Neural progenitor cell (in vitro differentiated cells): ENCODE results near the gene PKNOX1.

Source experiments
- EZH2 ChIP-seq: fragments of 200-600 bp; sonication (generic); IDR thresholded peaks from 2 replicates; pipeline ENCODE4 v1.6.1; 2017; ENCODE audit warnings: antibody characterized with exemption, mild to moderate bottlenecking, moderate library complexity
- TF ChIP-seq, protein P1 (sequence below): fragments of 200-600 bp; sonication (generic); IDR thresholded peaks from 2 replicates; pipeline ENCODE4 v1.5.1; 2017; ENCODE audit warnings: antibody characterized with exemption, mild to moderate bottlenecking

DNA sequence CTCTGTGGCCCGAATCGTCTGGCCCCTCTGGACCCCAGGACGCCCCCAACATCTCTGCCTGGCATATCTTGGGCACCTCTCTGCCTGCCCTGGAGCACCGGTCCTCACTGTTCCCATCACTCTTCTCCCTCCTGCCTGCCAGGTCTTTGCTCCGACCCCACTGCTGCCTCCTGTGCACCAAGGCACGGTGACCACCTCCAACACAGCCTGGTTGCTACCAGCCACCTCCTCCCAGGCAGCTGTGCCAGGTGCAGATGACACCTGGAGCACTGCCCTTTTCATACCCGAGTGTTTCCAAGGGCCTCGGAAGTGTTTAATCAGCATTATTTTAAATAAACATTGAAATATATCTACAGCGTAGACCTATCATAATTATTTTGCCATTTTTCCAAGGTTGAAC, 31.3 kb downstream of the PKNOX1 start:
- TF ChIP-seq, protein P1, sequence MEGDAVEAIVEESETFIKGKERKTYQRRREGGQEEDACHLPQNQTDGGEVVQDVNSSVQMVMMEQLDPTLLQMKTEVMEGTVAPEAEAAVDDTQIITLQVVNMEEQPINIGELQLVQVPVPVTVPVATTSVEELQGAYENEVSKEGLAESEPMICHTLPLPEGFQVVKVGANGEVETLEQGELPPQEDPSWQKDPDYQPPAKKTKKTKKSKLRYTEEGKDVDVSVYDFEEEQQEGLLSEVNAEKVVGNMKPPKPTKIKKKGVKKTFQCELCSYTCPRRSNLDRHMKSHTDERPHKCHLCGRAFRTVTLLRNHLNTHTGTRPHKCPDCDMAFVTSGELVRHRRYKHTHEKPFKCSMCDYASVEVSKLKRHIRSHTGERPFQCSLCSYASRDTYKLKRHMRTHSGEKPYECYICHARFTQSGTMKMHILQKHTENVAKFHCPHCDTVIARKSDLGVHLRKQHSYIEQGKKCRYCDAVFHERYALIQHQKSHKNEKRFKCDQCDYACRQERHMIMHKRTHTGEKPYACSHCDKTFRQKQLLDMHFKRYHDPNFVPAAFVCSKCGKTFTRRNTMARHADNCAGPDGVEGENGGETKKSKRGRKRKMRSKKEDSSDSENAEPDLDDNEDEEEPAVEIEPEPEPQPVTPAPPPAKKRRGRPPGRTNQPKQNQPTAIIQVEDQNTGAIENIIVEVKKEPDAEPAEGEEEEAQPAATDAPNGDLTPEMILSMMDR: no peak
- TF ChIP-seq EZH2: no peak
